Stimulated activated CD8-positive, alpha-beta memory T cell treated with anti-CD3 and anti-CD28 coated beads, Interleukin-15, amount 100 ng/mL, for 4 hours (primary cell): ENCODE data around the gene POLDIP3.
"Not testable (repeated sequence)": the region's sequence is repeated elsewhere in the genome, so short reads cannot be mapped to it uniquely, and the experiment has no call there.

Experiments
- DNase-seq, 2 donors: peaks; one replicate each; pipeline ENCODE4 v3.0.0-alpha.2; 2020; ENCODE audit warnings: low read depth in 2 of 2

The POLDIP3 gene

GRCh38 chr22:42560381-42560780, 54.3 kb downstream of the POLDIP3 start:
- no peak for DNase-seq

GRCh38 chr22:42553475-42554361, 61.0 kb downstream of the POLDIP3 start, which contains the start of gene SERHL2:
Gene SERHL2, plus strand, starts transcription at chr22:42553956. Its CDS starts 65 bp downstream, at chr22:42554021.
- peak; percentile 57 to 63 for DNase-seq

GRCh38 chr22:42552294-42552647, 62.4 kb downstream of the POLDIP3 start:
- DNase-seq, result not testable (repeated sequence)

GRCh38 chr22:42549331-42550060, 65.2 kb downstream of the POLDIP3 start:
- no peak for DNase-seq

GRCh38 chr22:42548597-42549330, 65.9 kb downstream of the POLDIP3 start:
- DNase-seq, result no peak

- DNase-seq, result not testable (repeated sequence)
These were observed 66.6 kb downstream of the POLDIP3 start for GRCh38 chr22:42548126-42548525.

GRCh38 chr22:42547562-42547961, 67.1 kb downstream of the POLDIP3 start:
- no peak for DNase-seq

- DNase-seq, result no peak
These were observed 70.0 kb downstream of the POLDIP3 start for GRCh38 chr22:42544686-42545085.

GRCh38 chr22:42539236-42539771, 75.4 kb downstream of the POLDIP3 start:
- not testable (repeated sequence) for DNase-seq

- not testable (repeated sequence) for DNase-seq
These were observed 77.4 kb downstream of the POLDIP3 start for GRCh38 chr22:42537199-42537831.

- DNase-seq, result not testable (repeated sequence)
These were observed 78.0 kb downstream of the POLDIP3 start for GRCh38 chr22:42536634-42537033.

GRCh38 chr22:42536166-42536565, 78.5 kb downstream of the POLDIP3 start:
- DNase-seq, result no peak

- DNase-seq, result not testable (repeated sequence)
These were observed 79.5 kb downstream of the POLDIP3 start for GRCh38 chr22:42535082-42535731.
